PC-9 (cell line): ENCODE data around the gene VSIG10. TPM values are rescaled to one million over a fixed set of nuclear protein-coding genes. Genes with fewer than 3 reads are reported as not detected.
A peak's percentile ranks its signal among the peaks of the same experiment; 100 is the strongest.

Experiments
- BruUV-seq: library from RNA; stranded (reverse); fragments of 400-500 nt; replicated peaks from 2 replicates; lab custom pipeline; 2021; lab: Mats Ljungman, UMichigan
- CTCF ChIA-PET: fragments of 300-600 bp; sonication (Branson Sonifier 250); formaldehyde crosslinking; loops from one replicate; lab custom pipeline; 2022; ENCODE audit warnings: antibody characterized with exemption; lab: Charles Lee
- POLR2A ChIA-PET: fragments of 300-600 bp; sonication (Branson Sonifier 250); formaldehyde crosslinking; loops from one replicate; lab custom pipeline; 2022; ENCODE audit warnings: antibody characterized with exemption; ENCODE audit not compliant: unreplicated experiment; lab: Charles Lee
- DNase-seq, 2 experiments: peaks; one replicate each; pipeline versions ENCODE4 v3.0.0 to v3.0.0-alpha.2; 2015 to 2022; ENCODE audit warnings: mixed read lengths in 1 of 2
- H2AFZ ChIP-seq: fragments of 200-600 bp; sonication (generic); 2 replicates; pipeline ENCODE4 v1.8.1; 2017; ENCODE audit warnings: antibody characterized with exemption
- H3F3A ChIP-seq: fragments of 200-600 bp; sonication (generic); 2 replicates; pipeline ENCODE4 v1.8.1; 2017; ENCODE audit warnings: antibody characterized with exemption, mild to moderate bottlenecking, low read depth; ENCODE audit not compliant: insufficient read depth
- H3K27ac ChIP-seq: fragments of 200-600 bp; sonication (generic); 2 replicates; pipeline ENCODE4 v1.6.1; 2016; ENCODE audit warnings: mixed run types
- H3K27me3 ChIP-seq: fragments of 200-600 bp; sonication (generic); 2 replicates; pipeline ENCODE4 v1.6.1; 2016; ENCODE audit warnings: low read depth, mixed run types; ENCODE audit not compliant: insufficient read depth
- H3K36me3 ChIP-seq: fragments of 200-600 bp; sonication (generic); 2 replicates; pipeline ENCODE4 v1.6.1; 2016; ENCODE audit warnings: low read depth, mixed run types
- H3K4me1 ChIP-seq: fragments of 200-600 bp; sonication (generic); replicated peaks from 2 replicates; pipeline ENCODE4 v1.6.1; 2016; ENCODE audit warnings: mixed run types; ENCODE audit not compliant: insufficient read depth
- H3K4me2 ChIP-seq: fragments of 200-600 bp; sonication (generic); 2 replicates; pipeline ENCODE4 v1.6.1; 2017; ENCODE audit warnings: mixed run types
- H3K4me3 ChIP-seq: fragments of 200-600 bp; sonication (generic); 2 replicates; pipeline ENCODE4 v1.6.1; 2016; ENCODE audit warnings: mixed run types
- H3K79me2 ChIP-seq: fragments of 200-600 bp; sonication (generic); 2 replicates; pipeline ENCODE4 v1.6.1; 2017; ENCODE audit warnings: low read depth, mixed run types
- H3K9me2 ChIP-seq: fragments of 200-600 bp; sonication (generic); 2 replicates; pipeline ENCODE4 v1.8.1; 2017; ENCODE audit warnings: mild to moderate bottlenecking; ENCODE audit not compliant: insufficient read depth
- H3K9me3 ChIP-seq: fragments of 200-600 bp; sonication (generic); 2 replicates; pipeline ENCODE4 v1.8.1; 2016; ENCODE audit warnings: low read depth; ENCODE audit not compliant: insufficient read depth
- H4K20me1 ChIP-seq: fragments of 200-600 bp; sonication (generic); 2 replicates; pipeline ENCODE4 v1.8.1; 2017; ENCODE audit not compliant: insufficient read depth
- EZH2 ChIP-seq: fragments of 200-600 bp; sonication (generic); IDR thresholded peaks from 2 replicates; pipeline ENCODE4 v1.8.0; 2017; ENCODE audit warnings: antibody characterized with exemption, low read depth
- intact Hi-C: fragments of 100-400 bp; cut with micrococcal nuclease; formaldehyde crosslinking; loops from one replicate; pipeline ENCODE4 v1.10.0; 2022; ENCODE audit not compliant: unreplicated experiment
- total RNA-seq: library from RNA; stranded (reverse); gene quantifications from 2 replicates; pipeline ENCODE4 v1.2.3, GENCODE V29; 2021
- TF ChIP-seq, protein P1 (sequence below): fragments of 200-600 bp; sonication (generic); conservative IDR thresholded peaks from 2 replicates; pipeline ENCODE4 v1.6.1; 2017; ENCODE audit warnings: mixed run types, antibody characterized with exemption, mild to moderate bottlenecking, moderate library complexity

VSIG10 gene
- total RNA-seq, 1 experiment from 2014 or later: 45.7 TPM

DNA sequence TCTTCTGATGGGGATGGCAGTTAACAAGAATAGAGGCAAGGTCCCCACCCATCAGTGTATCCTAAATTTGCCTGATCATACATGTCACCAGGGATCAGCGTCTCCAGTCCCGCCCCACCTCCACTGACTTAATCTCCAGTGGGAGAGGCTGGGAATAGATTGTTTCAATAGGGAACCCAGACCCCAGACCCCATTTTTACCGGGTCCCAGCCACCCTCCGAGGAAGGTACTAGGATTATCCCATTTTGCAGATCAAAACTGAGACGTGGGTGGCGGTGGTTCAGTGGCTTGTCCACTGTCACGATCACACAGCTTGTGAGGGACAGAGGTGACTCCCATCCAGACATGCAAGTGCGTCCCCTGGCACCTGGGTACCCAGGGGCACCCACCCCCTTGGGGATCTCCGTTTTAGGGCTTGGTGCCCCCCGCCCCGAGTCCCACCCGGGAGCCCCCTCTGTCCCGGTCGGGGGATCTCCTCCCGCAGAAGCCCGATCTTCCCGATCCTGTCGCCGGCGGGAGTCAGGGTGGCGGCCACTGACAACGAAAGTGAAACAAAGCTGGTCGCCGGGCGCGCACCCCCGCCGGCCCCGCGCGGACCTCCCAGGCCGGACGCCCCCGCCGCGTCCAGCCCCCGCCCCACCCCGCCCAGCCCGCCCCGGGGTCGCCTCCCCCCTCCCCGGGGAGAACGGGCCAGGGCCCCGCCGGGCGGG, 43.4 kb downstream of the VSIG10 start:
- peak in 1 of 2 experiments; percentile 55 for DNase-seq
- intact Hi-C loops: loop anchor here (1.0 to 2.0 kb wide), 2 partner anchors 8 to 92 kb away; partner anchors contain the start of gene KSR2

DNA sequence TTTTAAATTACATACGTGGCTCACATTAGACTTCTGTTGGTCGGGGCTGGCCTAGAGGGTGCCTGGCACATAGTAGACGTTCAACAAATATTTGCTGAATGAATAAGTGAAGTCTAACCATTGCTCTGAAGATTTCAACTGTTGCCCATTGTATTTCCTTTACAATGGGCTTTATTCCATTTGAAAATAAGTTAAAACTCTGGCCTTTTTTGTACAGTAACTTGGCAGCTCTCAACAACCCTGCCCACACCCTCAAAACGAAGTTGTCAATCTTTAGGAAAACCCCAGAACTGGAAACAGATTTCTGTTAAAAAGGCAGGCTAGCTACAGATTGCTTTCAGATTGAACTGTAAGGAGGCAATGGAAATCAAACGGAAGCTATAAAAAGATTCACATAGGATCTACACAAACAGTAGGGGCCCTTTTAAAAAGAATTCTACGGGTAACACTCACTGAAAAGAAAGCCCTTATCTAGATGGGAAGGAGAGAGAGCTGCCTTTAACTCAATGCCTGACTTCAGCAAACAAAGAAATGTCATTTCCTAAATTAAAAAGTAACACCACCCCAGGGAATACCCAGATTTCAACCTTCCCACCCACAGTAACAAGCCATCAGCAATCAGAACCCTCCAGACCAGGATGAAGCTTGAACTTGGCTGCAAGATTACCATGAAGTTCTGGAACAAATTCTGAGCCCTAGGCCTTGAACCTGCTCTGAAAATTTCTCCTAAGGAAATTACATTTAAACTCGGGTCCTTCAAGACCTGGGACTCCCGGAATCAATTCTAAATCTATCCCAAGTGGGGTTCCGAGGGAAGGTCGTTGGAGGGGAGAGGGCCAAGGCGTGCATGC, 44.2 kb downstream of the VSIG10 start:
- no peak for TF ChIP-seq EZH2
- TF ChIP-seq, protein P1, sequence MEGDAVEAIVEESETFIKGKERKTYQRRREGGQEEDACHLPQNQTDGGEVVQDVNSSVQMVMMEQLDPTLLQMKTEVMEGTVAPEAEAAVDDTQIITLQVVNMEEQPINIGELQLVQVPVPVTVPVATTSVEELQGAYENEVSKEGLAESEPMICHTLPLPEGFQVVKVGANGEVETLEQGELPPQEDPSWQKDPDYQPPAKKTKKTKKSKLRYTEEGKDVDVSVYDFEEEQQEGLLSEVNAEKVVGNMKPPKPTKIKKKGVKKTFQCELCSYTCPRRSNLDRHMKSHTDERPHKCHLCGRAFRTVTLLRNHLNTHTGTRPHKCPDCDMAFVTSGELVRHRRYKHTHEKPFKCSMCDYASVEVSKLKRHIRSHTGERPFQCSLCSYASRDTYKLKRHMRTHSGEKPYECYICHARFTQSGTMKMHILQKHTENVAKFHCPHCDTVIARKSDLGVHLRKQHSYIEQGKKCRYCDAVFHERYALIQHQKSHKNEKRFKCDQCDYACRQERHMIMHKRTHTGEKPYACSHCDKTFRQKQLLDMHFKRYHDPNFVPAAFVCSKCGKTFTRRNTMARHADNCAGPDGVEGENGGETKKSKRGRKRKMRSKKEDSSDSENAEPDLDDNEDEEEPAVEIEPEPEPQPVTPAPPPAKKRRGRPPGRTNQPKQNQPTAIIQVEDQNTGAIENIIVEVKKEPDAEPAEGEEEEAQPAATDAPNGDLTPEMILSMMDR: no peak
- CTCF ChIA-PET: interaction anchor here (0.5 to 0.7 kb wide), 3 partner anchors 32 to 1138 kb away, joined by 3 to 5 read pairs (median 3); no protein-coding TSS in a partner anchor

More for the DNA sequence above, 43.4 kb downstream of the VSIG10 start:
- BruUV-seq: no TSS peak
- Histone ChIP-seq H3K27ac (peak overlapping the region; percentile 71), H4K20me1 (no peaks in the 10 kb centered on the region), H3K4me1 (peaks cover 34% of the 10 kb centered on the region), H3K4me3 (peak overlapping the region; percentile 78), H3K4me2 (peak overlapping the region; percentile 92), H2AFZ (peak overlapping the region; percentile 77), H3F3A (peaks cover 39% of the 10 kb centered on the region), H3K36me3 (no peaks in the 10 kb centered on the region), H3K9me3 (no peaks in the 10 kb centered on the region), H3K9me2 (no peaks in the 10 kb centered on the region), H3K27me3 (no peaks in the 10 kb centered on the region), H3K79me2 (peaks cover 45% of the 10 kb centered on the region)
- ChIA-PET POLR2A (interaction anchor here (0.6 kb wide), 1 partner anchor 49 kb away, joined by 3 read pairs; no protein-coding TSS in a partner anchor), CTCF (interaction anchor here (0.5 to 0.7 kb wide), 3 partner anchors 26 to 204 kb away, joined by 3 read pairs; no protein-coding TSS in a partner anchor)
- TF ChIP-seq, protein P1: no peak
- TF ChIP-seq EZH2: no peak

DNA sequence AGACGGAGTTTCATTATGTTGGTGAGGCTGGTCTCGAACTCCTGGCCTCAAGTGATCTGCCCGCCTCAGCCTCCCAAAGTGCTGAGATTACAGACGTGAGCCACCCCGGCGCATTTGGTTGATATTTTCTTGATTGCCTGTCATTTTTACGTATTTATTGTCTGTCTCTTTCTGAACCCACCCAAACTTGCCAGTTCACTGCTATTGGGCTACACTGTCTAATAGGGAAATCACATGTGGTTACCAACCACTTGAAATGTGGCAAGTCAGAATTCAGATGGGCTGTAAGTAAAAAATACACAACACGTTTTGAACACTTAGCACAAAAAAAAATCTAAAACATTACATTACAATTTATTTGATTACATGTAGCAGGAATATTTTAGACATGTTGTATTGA, 44.9 kb downstream of the VSIG10 start:
- Histone ChIP-seq H3K36me3 (no peaks in the 10 kb centered on the region), H3K4me3 (no peak overlapping the region), H2AFZ (no peak overlapping the region), H3K27me3 (no peaks in the 10 kb centered on the region), H4K20me1 (no peaks in the 10 kb centered on the region), H3K9me3 (no peaks in the 10 kb centered on the region), H3K27ac (peak overlapping the region; percentile 71), H3K79me2 (peaks cover 48% of the 10 kb centered on the region), H3F3A (peaks cover 44% of the 10 kb centered on the region), H3K4me2 (peak overlapping the region; percentile 92), H3K9me2 (no peaks in the 10 kb centered on the region), H3K4me1 (peaks cover 37% of the 10 kb centered on the region)
- no TSS peak for BruUV-seq
- TF ChIP-seq EZH2: no peak
- TF ChIP-seq, protein P1: no peak
- DNase-seq: no peak
- POLR2A ChIA-PET: no interaction called here
- intact Hi-C loops: no loop called here
- CTCF ChIA-PET: interaction anchor here (0.7 kb wide), 1 partner anchor 1137 kb away, joined by 5 read pairs; no protein-coding TSS in a partner anchor

More for the DNA sequence above, 44.2 kb downstream of the VSIG10 start:
- H3K27ac ChIP-seq: peak overlapping the region; percentile 71
- no peaks in the 10 kb centered on the region for H3K36me3 ChIP-seq
- H3K9me3 ChIP-seq: no peaks in the 10 kb centered on the region
- no peak for DNase-seq
- peaks cover 43% of the 10 kb centered on the region for H3F3A ChIP-seq
- no peaks in the 10 kb centered on the region for H3K9me2 ChIP-seq
- POLR2A ChIA-PET: interaction anchor here (0.6 kb wide), 1 partner anchor 49 kb away, joined by 3 read pairs; no protein-coding TSS in a partner anchor
- peaks cover 42% of the 10 kb centered on the region for H3K4me1 ChIP-seq
- no peaks in the 10 kb centered on the region for H3K27me3 ChIP-seq
- H3K4me2 ChIP-seq: peak overlapping the region; percentile 92
- no peak overlapping the region for H2AFZ ChIP-seq
- H4K20me1 ChIP-seq: no peaks in the 10 kb centered on the region
- intact Hi-C loops: loop anchor here (2.0 kb wide), 1 partner anchor 91 kb away; the partner anchor contains the start of gene KSR2
- BruUV-seq: TSS peak; percentile 32
- peaks cover 48% of the 10 kb centered on the region for H3K79me2 ChIP-seq
- peak overlapping the region; percentile 78; the same call in 1 of the 2 replicates for H3K4me3 ChIP-seq
